Neural progenitor cell (in vitro differentiated cells): ENCODE measurements around the gene VPS35L. TPM values are rescaled to one million over a fixed set of nuclear protein-coding genes. Genes with fewer than 3 reads are reported as not detected.

ENCODE experiments used
- DNase-seq: peaks from one replicate; pipeline ENCODE4 v3.0.0-alpha.2; 2016; ENCODE audit warnings: low spot score
- H2AFZ ChIP-seq: fragments of 200-600 bp; sonication (generic); replicated peaks from 2 replicates; pipeline ENCODE4 v1.6.1; 2016; ENCODE audit warnings: antibody characterized with exemption
- H3F3A ChIP-seq: fragments of 200-600 bp; sonication (generic); 2 replicates; pipeline ENCODE4 v1.6.1; 2016; ENCODE audit warnings: antibody characterized with exemption, low read depth
- H3K27ac ChIP-seq: fragments of 200-600 bp; sonication (generic); 2 replicates; pipeline ENCODE4 v1.5.1; 2016; ENCODE audit warnings: mild to moderate bottlenecking
- H3K27me3 ChIP-seq: fragments of 200-600 bp; sonication (generic); 2 replicates; pipeline ENCODE4 v1.6.1; 2016; ENCODE audit warnings: mild to moderate bottlenecking, moderate library complexity
- H3K36me3 ChIP-seq: fragments of 200-600 bp; sonication (generic); 2 replicates; pipeline ENCODE4 v1.5.1; 2016
- H3K4me1 ChIP-seq: fragments of 200-600 bp; sonication (generic); 2 replicates; pipeline ENCODE4 v1.6.1; 2016; ENCODE audit warnings: mixed run types
- H3K4me2 ChIP-seq: fragments of 200-600 bp; sonication (generic); 2 replicates; pipeline ENCODE4 v1.6.1; 2016
- H3K4me3 ChIP-seq: fragments of 200-600 bp; sonication (generic); 2 replicates; pipeline ENCODE4 v1.5.1; 2016
- H3K79me2 ChIP-seq: fragments of 200-600 bp; sonication (generic); 2 replicates; pipeline ENCODE4 v1.6.1; 2016; ENCODE audit warnings: low read depth
- H3K9ac ChIP-seq: fragments of 200-600 bp; sonication (generic); 2 replicates; pipeline ENCODE4 v1.6.1; 2016
- H3K9me3 ChIP-seq: fragments of 200-600 bp; sonication (generic); 2 replicates; pipeline ENCODE4 v1.5.1; 2016; ENCODE audit warnings: low read depth
- H4K20me1 ChIP-seq: fragments of 200-600 bp; sonication (generic); 2 replicates; pipeline ENCODE4 v1.6.1; 2016; ENCODE audit warnings: low read depth
- H3K27ac Mint-ChIP-seq: 3 replicates; pipeline ENCODE4 v1.8.0; 2021; ENCODE audit warnings: mixed read lengths
- H3K27me3 Mint-ChIP-seq: 2 replicates; pipeline ENCODE4 v1.8.0; 2022; ENCODE audit warnings: low read depth, mild to moderate bottlenecking, inconsistent platforms, moderate library complexity, mixed read lengths; ENCODE audit not compliant: insufficient read depth
- H3K36me3 Mint-ChIP-seq: 3 replicates; pipeline ENCODE4 v1.8.0; 2021; ENCODE audit warnings: mixed read lengths
- H3K4me1 Mint-ChIP-seq: 3 replicates; pipeline ENCODE4 v1.8.0; 2021; ENCODE audit warnings: mixed read lengths
- H3K4me3 Mint-ChIP-seq: 3 replicates; pipeline ENCODE4 v1.8.0; 2021; ENCODE audit warnings: mild to moderate bottlenecking, moderate library complexity, mixed read lengths
- H3K9me3 Mint-ChIP-seq: 3 replicates; pipeline ENCODE4 v1.8.0; 2020; ENCODE audit warnings: mixed read lengths
- CTCF ChIP-seq: fragments of 200-600 bp; sonication (generic); IDR thresholded peaks from 2 replicates; pipeline ENCODE4 v1.5.1; 2017; ENCODE audit warnings: antibody characterized with exemption, mild to moderate bottlenecking
- EZH2 ChIP-seq: fragments of 200-600 bp; sonication (generic); IDR thresholded peaks from 2 replicates; pipeline ENCODE4 v1.6.1; 2017; ENCODE audit warnings: antibody characterized with exemption, mild to moderate bottlenecking, moderate library complexity
- EZH2phosphoT487 ChIP-seq: fragments of 200-600 bp; sonication (generic); IDR thresholded peaks from 2 replicates; pipeline ENCODE4 v1.6.1; 2017; ENCODE audit warnings: antibody characterized with exemption
- total RNA-seq: library from RNA; depleted of rRNA; stranded (reverse); fragments of >200 nt; gene quantifications from 2 replicates; pipeline ENCODE4 v1.2.3, GENCODE V29; 2015; ENCODE audit warnings: low replicate concordance

VPS35L gene
- total RNA-seq, 1 donor from 2014 or later, result 57.1 TPM

DNA sequence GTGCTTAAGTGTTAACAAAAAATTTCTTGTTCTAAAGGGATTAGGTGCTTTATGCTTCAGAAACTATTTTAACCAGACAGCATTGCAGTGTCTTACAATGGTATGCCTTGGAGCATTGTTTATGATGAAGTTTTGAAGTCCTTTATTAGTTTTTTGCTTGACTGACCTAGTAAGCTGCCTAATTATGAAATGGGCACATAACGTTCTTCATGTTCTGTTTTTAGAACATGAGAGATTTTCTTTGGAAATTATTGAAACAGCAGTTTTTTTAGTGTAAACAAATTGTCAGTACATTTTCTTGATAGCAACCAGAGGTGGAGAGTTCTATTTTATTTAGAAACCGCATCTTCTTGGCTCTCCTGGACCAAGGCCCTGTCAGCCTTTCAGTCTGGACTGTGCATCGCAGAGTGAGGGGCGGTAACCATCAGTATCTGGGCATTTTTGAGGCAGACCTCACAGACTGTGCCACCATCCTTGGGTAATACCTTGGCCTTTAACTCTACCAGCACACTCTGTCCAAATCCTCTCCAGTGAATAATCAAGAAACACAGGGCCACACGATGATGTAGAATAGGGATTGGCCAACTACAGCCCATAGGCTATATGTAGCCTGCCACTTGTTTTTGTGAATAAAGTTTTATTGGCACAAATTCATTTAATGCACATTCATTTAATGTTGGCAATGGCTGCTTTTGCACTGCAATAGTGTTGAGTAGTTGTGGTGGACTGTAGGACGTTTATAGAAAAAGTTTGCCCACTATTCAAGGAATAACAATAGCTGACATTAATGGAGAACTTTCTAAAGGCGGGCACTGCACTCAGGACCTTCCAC lies 81.1 kb downstream of the VPS35L start:
- TF ChIP-seq EZH2, result no peak
- no peak for TF ChIP-seq EZH2phosphoT487
- TF ChIP-seq CTCF, result no peak
- H3K36me3 Mint-ChIP-seq, result peaks cover 17% of the 10 kb centered on the region
- no peak overlapping the region for H3K9ac ChIP-seq
- no peak overlapping the region for H3K4me3 Mint-ChIP-seq
- DNase-seq, result no peak
- no peaks in the 10 kb centered on the region for H4K20me1 ChIP-seq
- no peak overlapping the region for H3K4me3 ChIP-seq
- no peaks in the 10 kb centered on the region for H3F3A ChIP-seq
- no peaks in the 10 kb centered on the region for H3K9me3 ChIP-seq
- H3K9me3 Mint-ChIP-seq, result no peaks in the 10 kb centered on the region
- no peaks in the 10 kb centered on the region for H3K4me1 Mint-ChIP-seq
- H3K4me1 ChIP-seq, result no peaks in the 10 kb centered on the region
- no peak overlapping the region for H3K27ac Mint-ChIP-seq
- H2AFZ ChIP-seq, result no peak overlapping the region
- no peak overlapping the region for H3K4me2 ChIP-seq
- H3K27me3 ChIP-seq, result no peaks in the 10 kb centered on the region
- no peaks in the 10 kb centered on the region for H3K27me3 Mint-ChIP-seq
- no peak overlapping the region for H3K27ac ChIP-seq
- no peaks in the 10 kb centered on the region for H3K36me3 ChIP-seq
- no peaks in the 10 kb centered on the region for H3K79me2 ChIP-seq

GRCh38 chr16:19639986-19640421 lies 84.5 kb downstream of the VPS35L start:
- H3K27ac ChIP-seq, result no peak overlapping the region
- no peaks in the 10 kb centered on the region for H3K27me3 Mint-ChIP-seq
- no peaks in the 10 kb centered on the region for H3K27me3 ChIP-seq
- H3K79me2 ChIP-seq, result no peaks in the 10 kb centered on the region
- H4K20me1 ChIP-seq, result no peaks in the 10 kb centered on the region
- no peaks in the 10 kb centered on the region for H3F3A ChIP-seq
- H3K4me3 Mint-ChIP-seq, result no peak overlapping the region
- peaks cover 22% of the 10 kb centered on the region for H3K36me3 Mint-ChIP-seq
- H3K4me1 Mint-ChIP-seq, result peaks cover 4% of the 10 kb centered on the region
- TF ChIP-seq EZH2 (no peak), CTCF (no peak), EZH2phosphoT487 (no peak)
- no peaks in the 10 kb centered on the region for H3K9me3 Mint-ChIP-seq
- no peak overlapping the region for H3K4me3 ChIP-seq
- peaks cover 7% of the 10 kb centered on the region for H3K4me1 ChIP-seq
- no peaks in the 10 kb centered on the region for H3K9me3 ChIP-seq
- H3K27ac Mint-ChIP-seq, result no peak overlapping the region
- no peak for DNase-seq
- no peak overlapping the region for H3K4me2 ChIP-seq
- no peak overlapping the region for H3K9ac ChIP-seq
- no peak overlapping the region for H2AFZ ChIP-seq
- no peaks in the 10 kb centered on the region for H3K36me3 ChIP-seq

- no peak overlapping the region for H3K27ac ChIP-seq
- peaks cover 17% of the 10 kb centered on the region for H3K36me3 Mint-ChIP-seq
- H4K20me1 ChIP-seq, result peaks cover 4% of the 10 kb centered on the region
- H3K9ac ChIP-seq, result no peak overlapping the region
- H3K79me2 ChIP-seq, result no peaks in the 10 kb centered on the region
- H3K4me3 ChIP-seq, result no peak overlapping the region
- no peak overlapping the region for H3K4me3 Mint-ChIP-seq
- H3K27ac Mint-ChIP-seq, result no peak overlapping the region
- no peak for DNase-seq
- H3K4me2 ChIP-seq, result no peak overlapping the region
- H2AFZ ChIP-seq, result no peak overlapping the region
- no peaks in the 10 kb centered on the region for H3K36me3 ChIP-seq
- H3K4me1 ChIP-seq, result peaks cover 14% of the 10 kb centered on the region
- H3K9me3 Mint-ChIP-seq, result no peaks in the 10 kb centered on the region
- no peak for TF ChIP-seq CTCF
- no peak for TF ChIP-seq EZH2phosphoT487
- TF ChIP-seq EZH2, result no peak
- H3K27me3 Mint-ChIP-seq, result no peaks in the 10 kb centered on the region
- H3K4me1 Mint-ChIP-seq, result peaks cover 11% of the 10 kb centered on the region
- H3K9me3 ChIP-seq, result no peaks in the 10 kb centered on the region
- H3K27me3 ChIP-seq, result no peaks in the 10 kb centered on the region
- no peaks in the 10 kb centered on the region for H3F3A ChIP-seq
Observed at GRCh38 chr16:19642501-19642900, 87.0 kb downstream of the VPS35L start.
